WERI-Rb-1 (cell line): ENCODE data around the gene SIAH3.

Source experiments
- DNase-seq: peaks from one replicate; pipeline ENCODE4 v3.0.0-alpha.2; 2020
- H3K27ac ChIP-seq: fragments of 250-450 bp; sonication (Bioruptor Pico); 2 replicates; pipeline ENCODE4 v1.5.1; 2020; ENCODE audit warnings: mild to moderate bottlenecking, moderate library complexity
- H3K27me3 ChIP-seq: fragments of 250-450 bp; sonication (Bioruptor Pico); 2 replicates; pipeline ENCODE4 v1.5.1; 2021; ENCODE audit warnings: mild to moderate bottlenecking, low read depth, moderate library complexity; ENCODE audit not compliant: insufficient read depth, severe bottlenecking
- H3K36me3 ChIP-seq: fragments of 250-450 bp; sonication (Bioruptor Pico); 2 replicates; pipeline ENCODE4 v1.5.1; 2020; ENCODE audit warnings: mild to moderate bottlenecking, moderate library complexity
- H3K4me3 ChIP-seq: 2 replicates; pipeline ENCODE4 v1.5.1; 2011; ENCODE audit warnings: low read depth, mild to moderate bottlenecking, control low read depth, low read length
- H3K9me3 ChIP-seq: fragments of 250-450 bp; sonication (Bioruptor Pico); 2 replicates; pipeline ENCODE4 v1.5.1; 2021; ENCODE audit warnings: mild to moderate bottlenecking, moderate library complexity; ENCODE audit not compliant: severe bottlenecking
- TF ChIP-seq, protein P1 (sequence below): IDR thresholded peaks from 2 replicates; pipeline ENCODE4 v1.5.1; 2011; ENCODE audit warnings: low read depth, mild to moderate bottlenecking, control low read depth, inconsistent platforms, low read length

Gene SIAH3

DNA sequence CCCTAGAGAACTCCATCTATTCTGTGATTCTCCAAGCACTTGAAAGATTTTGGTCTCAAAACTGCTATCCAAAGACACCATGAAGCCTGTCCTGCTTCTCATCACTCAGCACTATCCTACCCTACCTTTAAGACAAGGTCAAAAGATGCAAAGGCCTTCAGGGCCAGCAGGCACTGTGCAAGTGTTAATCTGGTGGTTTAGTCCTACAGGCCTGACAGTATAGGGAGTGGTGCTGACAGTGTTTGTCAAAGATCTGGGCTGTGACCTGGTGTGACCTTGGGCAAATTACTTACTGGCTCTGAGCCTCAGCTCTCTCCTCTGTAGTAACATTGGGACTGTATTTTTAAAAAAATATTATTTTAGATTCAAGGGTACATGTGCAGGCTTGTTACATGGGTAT lies 28.0 kb downstream of the SIAH3 start:
- TF ChIP-seq, protein P1, sequence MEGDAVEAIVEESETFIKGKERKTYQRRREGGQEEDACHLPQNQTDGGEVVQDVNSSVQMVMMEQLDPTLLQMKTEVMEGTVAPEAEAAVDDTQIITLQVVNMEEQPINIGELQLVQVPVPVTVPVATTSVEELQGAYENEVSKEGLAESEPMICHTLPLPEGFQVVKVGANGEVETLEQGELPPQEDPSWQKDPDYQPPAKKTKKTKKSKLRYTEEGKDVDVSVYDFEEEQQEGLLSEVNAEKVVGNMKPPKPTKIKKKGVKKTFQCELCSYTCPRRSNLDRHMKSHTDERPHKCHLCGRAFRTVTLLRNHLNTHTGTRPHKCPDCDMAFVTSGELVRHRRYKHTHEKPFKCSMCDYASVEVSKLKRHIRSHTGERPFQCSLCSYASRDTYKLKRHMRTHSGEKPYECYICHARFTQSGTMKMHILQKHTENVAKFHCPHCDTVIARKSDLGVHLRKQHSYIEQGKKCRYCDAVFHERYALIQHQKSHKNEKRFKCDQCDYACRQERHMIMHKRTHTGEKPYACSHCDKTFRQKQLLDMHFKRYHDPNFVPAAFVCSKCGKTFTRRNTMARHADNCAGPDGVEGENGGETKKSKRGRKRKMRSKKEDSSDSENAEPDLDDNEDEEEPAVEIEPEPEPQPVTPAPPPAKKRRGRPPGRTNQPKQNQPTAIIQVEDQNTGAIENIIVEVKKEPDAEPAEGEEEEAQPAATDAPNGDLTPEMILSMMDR, result no peak
- Histone ChIP-seq H3K27ac (no peak overlapping the region), H3K36me3 (no peaks in the 10 kb centered on the region), H3K9me3 (no peaks in the 10 kb centered on the region), H3K4me3 (no peak overlapping the region), H3K27me3 (no peaks in the 10 kb centered on the region)
- DNase-seq, result peak; percentile 28

DNA sequence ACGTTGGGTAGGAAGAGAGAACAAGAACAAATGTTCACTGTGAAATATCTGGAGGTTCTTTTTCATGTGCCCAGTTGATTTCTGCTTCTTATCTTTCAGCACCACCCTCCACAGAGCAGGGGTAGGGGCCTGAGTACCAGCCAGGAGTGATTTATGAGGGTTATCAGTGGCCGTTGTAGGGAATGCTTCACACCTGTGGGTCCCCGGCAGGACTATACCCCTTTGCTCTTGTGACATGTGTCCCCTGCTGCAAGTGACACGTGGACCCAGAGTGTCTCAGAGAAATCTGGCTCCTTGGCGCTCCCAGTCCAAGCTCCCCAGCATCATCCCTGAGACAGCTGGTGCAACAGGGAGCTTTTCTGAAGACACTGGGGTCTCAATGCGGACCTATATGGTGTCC lies 29.7 kb downstream of the SIAH3 start:
- Histone ChIP-seq H3K27ac (no peak overlapping the region), H3K4me3 (no peak overlapping the region), H3K36me3 (no peaks in the 10 kb centered on the region), H3K27me3 (no peaks in the 10 kb centered on the region), H3K9me3 (peaks cover 4% of the 10 kb centered on the region)
- TF ChIP-seq, protein P1, result no peak
- no peak for DNase-seq

DNA sequence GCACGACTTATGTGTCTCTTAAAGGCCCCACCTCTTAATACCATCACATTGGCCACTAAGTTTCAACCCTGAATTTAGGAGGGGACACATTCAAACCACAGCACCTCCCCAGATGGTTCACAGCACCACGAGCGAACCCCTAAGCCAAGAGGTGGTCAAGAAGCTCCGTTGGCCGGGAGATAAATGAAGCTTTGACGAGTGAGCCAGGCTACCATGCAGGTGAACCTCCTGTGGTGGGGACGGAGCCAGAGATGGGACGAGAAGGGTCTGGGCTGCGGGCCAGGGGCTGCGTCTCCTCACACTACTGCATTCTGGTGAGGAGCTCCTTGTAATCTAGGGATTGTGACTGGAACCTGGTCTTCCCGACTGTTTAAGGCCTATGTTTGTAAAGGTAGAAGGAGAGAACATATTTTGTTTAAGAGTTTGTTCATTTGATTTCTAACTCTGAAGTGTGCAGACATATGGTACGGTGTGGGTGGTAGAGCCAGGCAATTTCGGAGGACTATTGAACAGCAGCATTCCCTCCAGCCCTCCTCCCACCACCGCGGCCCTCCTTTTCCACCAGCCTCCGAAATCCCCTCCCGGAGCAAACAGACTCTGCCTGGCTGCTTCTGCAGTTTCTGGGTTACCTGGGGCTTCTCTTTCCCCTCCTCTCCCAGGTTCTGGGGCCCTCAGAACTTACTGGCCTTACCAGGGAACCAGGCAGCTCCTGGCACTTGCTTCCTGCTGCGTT lies 31.3 kb downstream of the SIAH3 start:
- H3K27me3 ChIP-seq, result no peaks in the 10 kb centered on the region
- no peak overlapping the region for H3K27ac ChIP-seq
- H3K4me3 ChIP-seq, result no peak overlapping the region
- peaks cover 4% of the 10 kb centered on the region for H3K9me3 ChIP-seq
- TF ChIP-seq, protein P1, result no peak
- no peaks in the 10 kb centered on the region for H3K36me3 ChIP-seq
- DNase-seq, result no peak

DNA sequence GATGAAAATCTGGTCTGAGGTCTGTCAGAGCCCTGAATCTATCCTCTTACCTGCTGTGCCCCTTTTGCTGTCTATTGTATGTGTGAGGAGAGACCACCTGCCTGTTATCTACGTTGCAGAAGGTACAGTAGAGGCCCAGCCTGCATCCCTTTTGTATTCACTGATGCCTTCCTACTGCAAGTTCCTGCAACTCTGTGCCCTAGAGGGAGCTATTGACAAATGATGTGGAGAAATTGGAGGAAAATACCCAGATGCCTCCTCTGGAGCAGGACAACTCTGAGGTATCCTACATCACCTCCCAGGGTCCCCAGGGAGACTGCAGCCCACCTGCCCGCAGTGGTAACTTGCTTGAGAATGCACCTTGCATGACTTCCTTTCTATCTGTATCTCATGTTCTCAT lies 33.7 kb downstream of the SIAH3 start:
- Histone ChIP-seq H3K4me3 (no peak overlapping the region), H3K27me3 (no peaks in the 10 kb centered on the region), H3K36me3 (no peaks in the 10 kb centered on the region), H3K9me3 (peaks cover 4% of the 10 kb centered on the region), H3K27ac (no peak overlapping the region)
- DNase-seq, result no peak
- TF ChIP-seq, protein P1, result peak; percentile 40; the same call in 1 of the 2 replicates

DNA sequence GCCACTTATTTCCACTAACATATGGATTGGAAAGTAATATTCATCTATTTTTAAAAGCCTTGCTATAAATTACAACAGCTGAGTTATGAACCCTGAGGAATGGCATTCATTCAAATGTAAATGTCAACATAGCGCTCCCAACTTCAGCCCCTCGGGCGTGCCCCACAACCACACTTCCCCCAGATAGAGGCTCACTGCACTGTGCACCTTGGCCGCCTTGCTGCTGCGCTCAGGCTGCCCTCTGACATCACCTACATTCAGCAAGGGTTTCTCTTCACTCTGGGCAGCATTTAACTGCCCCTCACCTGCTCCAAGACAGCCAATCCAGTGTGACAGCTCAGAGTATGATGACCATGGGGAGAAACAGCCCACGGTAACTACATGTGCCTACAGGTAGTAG lies 35.1 kb downstream of the SIAH3 start:
- Histone ChIP-seq H3K4me3 (no peak overlapping the region), H3K27me3 (no peaks in the 10 kb centered on the region), H3K9me3 (peaks cover 4% of the 10 kb centered on the region), H3K27ac (no peak overlapping the region), H3K36me3 (no peaks in the 10 kb centered on the region)
- TF ChIP-seq, protein P1, result no peak
- no peak for DNase-seq
